GM18951 (cell line): ENCODE data around the gene MARK2.
"Not testable (repeated sequence)": the region's sequence is repeated elsewhere in the genome, so short reads cannot be mapped to it uniquely, and the experiment has no call there.

Experiments used
- POLR2A ChIP-seq: IDR thresholded peaks from 4 replicates; pipeline ENCODE4 v1.6.1; 2011; ENCODE audit warnings: mild to moderate bottlenecking; ENCODE audit not compliant: insufficient read length, insufficient read depth; ENCODE audit errors: extremely low read depth
- in situ Hi-C: fragments of 300-500 bp; cut with MboI; formaldehyde crosslinking; loops from one replicate; pipeline ENCODE4 v1.12.0; 2022; ENCODE audit warnings: low sequenced_read_pairs, mixed read lengths, inconsistent platforms; ENCODE audit not compliant: unreplicated experiment

MARK2 gene

DNA sequence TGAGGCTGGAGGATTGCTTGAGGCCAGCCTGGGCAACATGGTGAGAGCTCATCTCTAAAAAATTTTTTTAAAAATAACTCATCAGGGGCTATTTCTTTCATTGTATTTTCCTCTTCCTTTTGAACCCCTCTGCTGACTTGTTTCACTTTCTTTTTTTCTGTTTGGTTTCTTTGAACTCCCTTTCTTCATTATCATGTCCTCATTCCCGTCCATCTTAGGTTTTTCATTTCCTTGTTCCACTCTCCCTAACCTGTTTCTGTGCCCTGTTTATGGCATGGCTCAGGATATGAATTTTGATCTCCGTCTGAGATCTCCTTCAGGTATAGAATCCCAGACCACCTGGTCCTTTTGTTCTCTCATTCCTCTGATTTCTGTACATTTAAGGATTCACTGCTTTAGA is 12.5 kb downstream of the MARK2 start:
- in situ Hi-C loops: no loop called here
- TF ChIP-seq POLR2A: no peak

DNA sequence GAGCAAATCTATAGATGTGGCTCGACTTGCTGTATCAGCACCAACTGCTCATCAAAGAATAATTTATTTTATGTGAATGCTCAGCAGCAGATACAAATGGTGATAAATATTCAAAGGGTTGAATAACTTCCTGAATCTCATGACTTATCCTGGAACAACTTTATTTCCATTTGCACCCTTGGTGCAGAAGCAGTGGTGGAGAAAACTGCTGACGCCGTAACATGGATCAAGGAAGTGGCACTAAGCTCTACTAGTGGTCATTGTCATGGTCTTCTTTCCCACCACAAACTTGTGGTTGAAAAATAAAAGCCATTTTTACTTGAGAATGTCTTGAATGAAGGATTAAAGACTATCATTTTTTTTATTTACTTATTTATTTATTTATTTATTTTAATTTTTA is 14.6 kb downstream of the MARK2 start:
- no peak for TF ChIP-seq POLR2A
- in situ Hi-C loops: no loop called here

DNA sequence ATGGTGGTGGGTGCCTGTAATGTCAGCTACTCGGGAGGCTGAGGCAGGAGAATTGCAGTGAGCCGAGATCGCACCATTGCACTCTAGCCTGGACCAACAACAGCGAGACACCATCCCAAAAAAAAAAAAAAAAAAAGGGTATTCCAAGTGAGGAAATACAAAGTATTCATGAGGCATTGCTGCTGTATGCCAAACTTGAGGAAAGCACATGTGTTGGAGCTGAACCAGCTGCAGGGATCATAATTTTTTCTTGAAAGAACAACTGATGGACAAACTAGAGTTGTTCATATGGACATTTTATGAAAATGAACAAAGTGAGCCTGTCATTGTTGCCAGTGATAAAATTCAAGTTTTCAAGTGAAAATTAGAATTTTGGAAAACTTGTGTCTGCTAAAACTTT is 15.8 kb downstream of the MARK2 start:
- TF ChIP-seq POLR2A: no peak
- in situ Hi-C loops: no loop called here

DNA sequence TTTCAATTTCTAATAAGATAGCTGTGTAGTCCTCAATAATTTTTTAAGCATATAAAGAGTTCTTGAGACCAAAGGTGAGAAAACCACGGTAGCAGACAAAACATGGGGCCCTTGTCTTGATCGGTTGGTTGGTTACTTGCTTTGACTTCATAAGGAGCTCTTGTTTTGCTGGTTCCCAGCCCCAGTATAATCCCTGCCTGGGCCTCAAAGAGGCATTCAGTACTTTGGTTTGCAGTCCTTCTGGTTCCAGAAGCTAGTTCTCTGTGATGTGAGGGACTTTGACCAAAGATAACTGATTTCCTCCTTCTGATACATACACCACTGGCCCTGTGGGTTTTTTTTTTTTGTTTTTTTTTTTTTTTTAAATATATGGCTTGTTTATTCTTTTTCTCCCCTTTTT is 17.1 kb downstream of the MARK2 start:
- in situ Hi-C loops: no loop called here

GRCh38 chr11:63858628-63859550 is 20.0 kb downstream of the MARK2 start:
- no peak for TF ChIP-seq POLR2A
- in situ Hi-C loops: no loop called here

More for the DNA sequence above, 17.1 kb downstream of the MARK2 start:
- no peak for TF ChIP-seq POLR2A

GRCh38 chr11:63862923-63863322 is 24.0 kb downstream of the MARK2 start:
- no peak for TF ChIP-seq POLR2A
- in situ Hi-C loops: no loop called here

GRCh38 chr11:63863620-63864019 is 24.7 kb downstream of the MARK2 start:
- in situ Hi-C loops: not testable (repeated sequence)

- in situ Hi-C loops: no loop called here
- no peak for TF ChIP-seq POLR2A
Observed at GRCh38 chr11:63866211-63866610, 27.3 kb downstream of the MARK2 start.

DNA sequence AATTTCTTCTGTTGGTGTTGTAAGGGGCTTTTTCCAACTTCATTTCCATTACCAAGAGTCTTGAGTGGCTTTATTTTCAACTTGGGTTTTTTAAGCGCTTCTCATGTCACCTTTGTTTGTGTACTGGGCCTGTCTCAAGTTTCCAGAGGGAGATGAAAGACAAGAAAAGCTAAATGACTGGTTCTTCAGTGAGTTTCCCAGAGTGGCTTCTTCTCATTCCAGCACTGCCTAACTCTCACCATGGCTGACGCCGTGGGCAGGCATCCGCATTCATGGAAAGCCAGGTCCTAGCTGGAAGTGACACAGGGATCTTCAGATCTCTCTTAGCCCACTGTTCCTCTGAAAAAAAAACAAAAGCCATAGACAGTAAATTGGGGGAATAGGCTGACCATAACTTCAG is 28.6 kb downstream of the MARK2 start:
- TF ChIP-seq POLR2A: no peak
- in situ Hi-C loops: no loop called here

- in situ Hi-C loops: no loop called here
- TF ChIP-seq POLR2A: no peak
Observed at GRCh38 chr11:63868399-63869064, 29.6 kb downstream of the MARK2 start.

GRCh38 chr11:63869171-63869591 is 30.3 kb downstream of the MARK2 start:
- in situ Hi-C loops: no loop called here
- TF ChIP-seq POLR2A: no peak

DNA sequence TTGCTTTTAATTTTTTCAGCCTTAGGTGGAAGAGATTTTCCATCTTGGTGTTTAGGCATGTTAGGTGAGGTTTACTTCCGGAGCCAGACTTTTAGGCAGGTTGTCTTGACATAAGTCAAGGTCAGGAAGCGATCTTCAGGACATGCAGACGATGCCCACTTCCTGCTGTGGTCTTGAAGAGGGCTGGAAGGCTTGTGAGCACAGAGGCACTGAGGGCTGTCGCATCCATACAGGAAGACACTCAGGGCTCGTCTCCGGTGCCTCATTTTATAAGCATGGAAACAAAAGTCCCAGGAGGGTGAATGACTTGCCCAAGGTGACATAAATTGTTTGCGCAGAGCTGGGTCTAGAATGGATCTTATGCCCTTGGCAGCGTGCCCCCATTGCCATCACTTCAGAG is 30.8 kb downstream of the MARK2 start:
- in situ Hi-C loops: no loop called here
- no peak for TF ChIP-seq POLR2A

GRCh38 chr11:63870351-63871140 is 31.6 kb downstream of the MARK2 start:
- in situ Hi-C loops: no loop called here
- no peak for TF ChIP-seq POLR2A
